GM19395 (cell line): ENCODE data around the gene TM4SF18.
A peak's percentile ranks its signal among the peaks of the same experiment; 100 is the strongest.
"Not testable (repeated sequence)": the region's sequence is repeated elsewhere in the genome, so short reads cannot be mapped to it uniquely, and the experiment has no call there.

ENCODE experiments used
- ATAC-seq: cut with Tn5 transposase; IDR thresholded peaks from one replicate; pipeline ENCODE4 v1.9.1; 2021; ENCODE audit warnings: mild to moderate bottlenecking, moderate library complexity; ENCODE audit not compliant: unreplicated experiment

The TM4SF18 gene

DNA sequence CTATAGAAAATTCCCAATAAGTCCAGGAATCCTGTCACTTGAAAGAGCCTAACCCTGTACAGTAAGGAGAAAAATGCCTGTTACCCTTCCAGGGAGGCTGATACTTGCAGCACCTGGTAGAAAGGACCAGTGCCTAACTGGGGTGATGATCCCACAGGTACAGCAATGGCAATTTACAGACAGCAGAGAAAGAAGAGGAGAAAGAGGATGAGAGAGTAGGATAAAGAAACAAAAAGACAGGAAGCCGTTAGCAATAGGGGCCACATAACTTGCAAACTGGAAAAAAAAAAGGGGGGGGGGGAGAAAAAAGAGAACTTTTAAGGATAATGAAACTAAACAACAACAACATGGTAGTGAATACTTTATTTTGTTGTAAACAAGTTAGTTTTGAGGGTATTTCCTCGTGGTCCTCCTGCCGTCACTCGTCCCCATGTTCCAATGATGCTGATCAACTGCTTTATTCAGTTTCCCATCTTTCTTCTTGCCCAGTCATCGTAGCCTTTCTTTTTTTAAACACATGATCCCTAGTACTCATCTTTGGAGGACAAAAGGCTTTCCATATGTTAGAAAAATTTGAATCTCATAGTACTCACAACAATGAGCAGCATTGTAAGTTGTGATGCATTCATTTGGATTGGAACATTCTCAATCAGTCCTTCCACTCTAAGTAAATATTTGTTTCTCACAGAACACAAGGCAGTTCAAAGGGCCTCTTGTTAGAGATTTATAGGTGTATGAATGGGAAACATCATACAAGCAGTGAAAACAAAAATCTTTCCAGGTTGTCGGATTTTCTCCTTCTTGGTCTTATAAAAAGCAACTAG, 35.5 kb upstream of the TM4SF18 start:
- no peak for ATAC-seq

- no peak for ATAC-seq
These were observed 34.8 kb upstream of the TM4SF18 start for GRCh38 chr3:149368201-149368673.

DNA sequence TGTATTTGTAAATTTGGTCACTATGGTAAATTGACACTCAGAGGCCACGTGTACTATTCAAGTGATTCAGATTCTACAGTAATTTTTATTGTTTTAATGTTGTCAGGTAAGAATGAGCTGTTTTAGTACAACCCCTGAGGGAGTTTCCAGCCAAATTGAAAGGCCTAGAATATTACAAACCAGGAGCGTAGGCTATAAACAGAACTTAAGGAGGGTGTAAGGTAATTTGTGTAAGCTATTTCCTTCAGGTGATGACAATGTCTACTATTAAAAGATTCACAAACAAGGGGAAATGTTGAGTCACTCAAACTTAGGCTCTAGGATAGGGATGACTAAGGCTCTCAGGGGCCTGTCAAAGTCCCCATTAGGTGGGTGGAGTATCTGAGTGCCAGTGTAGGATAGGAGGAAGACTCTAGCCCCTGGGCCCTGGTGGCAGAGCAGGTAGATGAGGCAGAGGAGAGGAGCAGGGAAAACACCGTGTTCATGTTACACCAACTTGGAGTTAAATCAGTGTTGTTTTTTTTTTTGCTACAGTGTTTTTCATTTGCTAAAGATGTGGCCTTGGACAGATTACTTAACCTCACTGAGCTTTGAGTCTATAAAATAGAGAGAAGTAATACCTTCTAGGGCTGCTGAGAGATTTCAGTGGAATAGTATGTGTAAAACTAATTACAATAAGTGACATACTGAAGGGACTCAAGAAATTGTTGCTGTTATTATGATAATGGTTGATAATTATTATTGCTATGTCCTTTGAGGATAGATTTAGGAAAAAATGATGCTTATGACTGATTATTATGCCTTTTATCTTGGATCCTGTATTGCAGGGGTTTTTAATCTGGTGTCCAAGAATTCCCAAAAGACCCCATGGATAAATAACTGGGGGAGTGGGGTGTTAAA, 33.8 kb upstream of the TM4SF18 start:
- no peak for ATAC-seq

GRCh38 chr3:149366031-149366430, 32.6 kb upstream of the TM4SF18 start:
- ATAC-seq, result no peak

GRCh38 chr3:149364624-149365023, 31.2 kb upstream of the TM4SF18 start:
- no peak for ATAC-seq

DNA sequence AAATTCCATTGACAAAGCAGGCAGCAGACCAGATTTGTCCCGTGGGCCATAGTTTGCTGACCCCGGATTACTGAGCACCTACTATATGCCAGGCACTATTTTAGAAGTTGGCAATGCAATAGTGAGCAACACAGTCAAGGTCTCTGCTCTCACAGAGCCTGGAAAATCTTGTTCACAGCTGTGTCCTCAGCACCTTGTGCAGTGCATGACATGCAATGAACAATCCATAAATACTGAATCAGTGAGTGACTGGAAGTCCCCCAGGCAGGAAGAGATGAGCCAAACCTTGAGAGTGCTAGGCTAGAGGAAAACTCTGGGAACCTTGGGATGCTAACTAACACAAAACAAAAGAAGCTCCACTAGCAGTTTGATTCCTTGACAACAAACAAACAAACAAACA, 29.6 kb upstream of the TM4SF18 start:
- ATAC-seq, result no peak

DNA sequence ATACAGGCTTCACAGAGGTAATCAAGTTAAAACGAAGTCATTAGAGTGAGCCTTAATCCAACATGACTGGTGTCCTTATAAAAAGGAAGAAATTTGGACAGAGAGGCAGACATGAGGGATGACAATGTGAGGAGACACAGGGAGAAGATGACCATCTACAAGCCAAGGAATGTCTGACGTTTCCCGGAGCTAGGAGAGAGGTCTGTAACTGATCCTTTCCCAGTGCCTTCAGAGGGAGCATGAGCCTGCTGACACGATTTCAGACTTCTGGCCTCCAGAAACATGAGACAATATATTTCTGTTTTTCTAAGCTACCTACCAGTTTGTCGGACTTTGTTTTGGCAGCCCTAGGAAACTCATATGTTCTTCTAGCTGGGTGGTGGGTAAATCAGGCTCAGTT, 28.9 kb upstream of the TM4SF18 start:
- no peak for ATAC-seq

DNA sequence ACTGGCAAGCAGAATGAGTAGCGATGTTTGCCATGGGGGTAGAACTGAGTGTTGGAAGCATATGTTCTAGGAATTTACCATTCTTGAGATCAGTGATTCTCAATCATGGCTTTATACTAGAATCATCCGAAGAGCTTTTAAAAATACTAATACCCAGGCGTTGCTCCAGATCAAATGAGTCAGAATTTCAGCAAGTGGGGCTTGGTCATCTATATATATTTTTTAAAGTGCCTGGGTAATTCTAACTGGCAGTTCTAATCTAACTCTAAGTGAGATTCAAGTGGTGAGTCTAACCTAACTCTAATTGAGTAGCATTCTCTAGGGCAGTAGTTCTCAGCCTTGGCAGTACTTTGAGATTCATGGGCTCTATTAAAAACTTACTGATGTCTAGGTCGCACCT, 23.2 kb upstream of the TM4SF18 start:
- ATAC-seq, result no peak

GRCh38 chr3:149356044-149356592, 22.7 kb upstream of the TM4SF18 start:
- no peak for ATAC-seq

- no peak for ATAC-seq
These were observed 20.2 kb upstream of the TM4SF18 start for GRCh38 chr3:149353581-149354184.

DNA sequence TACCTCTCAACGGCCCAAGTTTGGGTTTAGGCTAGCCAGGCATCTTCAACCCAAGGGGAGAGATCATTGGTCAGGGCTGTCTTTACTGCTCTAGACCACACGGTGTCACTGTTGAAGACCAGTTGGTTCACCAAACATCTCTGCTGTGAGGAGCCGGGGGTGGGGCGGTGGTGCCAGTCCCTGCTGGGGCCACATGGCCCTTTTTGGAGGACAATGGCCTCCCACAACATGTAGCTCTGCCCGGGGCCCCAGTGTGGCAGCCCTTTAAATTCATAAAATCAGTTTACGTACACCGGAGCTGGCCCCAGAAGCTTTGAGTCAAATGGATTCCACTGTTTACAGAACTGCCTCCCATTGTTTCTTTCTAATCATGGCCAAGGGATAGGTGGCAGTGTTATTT, 19.1 kb upstream of the TM4SF18 start:
- peak; percentile 92 for ATAC-seq

DNA sequence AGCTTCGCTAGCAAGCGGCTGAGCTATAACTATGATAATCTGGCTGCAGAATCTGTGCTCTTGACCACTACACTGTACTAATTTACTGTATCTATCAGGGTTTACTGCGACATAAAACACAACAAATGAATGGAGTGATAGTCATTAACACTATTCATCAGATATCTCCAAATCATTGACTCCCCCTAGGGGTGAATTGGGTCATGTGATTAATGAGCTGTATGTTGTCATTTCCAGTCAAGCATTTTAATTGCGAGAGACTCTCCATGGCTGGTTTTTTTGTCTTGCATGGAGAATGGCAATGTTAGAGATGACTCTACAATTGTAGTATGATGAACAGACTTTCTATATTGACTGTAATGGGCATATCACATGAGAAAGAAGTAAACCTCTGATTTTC, 10.5 kb upstream of the TM4SF18 start:
- ATAC-seq, result no peak

DNA sequence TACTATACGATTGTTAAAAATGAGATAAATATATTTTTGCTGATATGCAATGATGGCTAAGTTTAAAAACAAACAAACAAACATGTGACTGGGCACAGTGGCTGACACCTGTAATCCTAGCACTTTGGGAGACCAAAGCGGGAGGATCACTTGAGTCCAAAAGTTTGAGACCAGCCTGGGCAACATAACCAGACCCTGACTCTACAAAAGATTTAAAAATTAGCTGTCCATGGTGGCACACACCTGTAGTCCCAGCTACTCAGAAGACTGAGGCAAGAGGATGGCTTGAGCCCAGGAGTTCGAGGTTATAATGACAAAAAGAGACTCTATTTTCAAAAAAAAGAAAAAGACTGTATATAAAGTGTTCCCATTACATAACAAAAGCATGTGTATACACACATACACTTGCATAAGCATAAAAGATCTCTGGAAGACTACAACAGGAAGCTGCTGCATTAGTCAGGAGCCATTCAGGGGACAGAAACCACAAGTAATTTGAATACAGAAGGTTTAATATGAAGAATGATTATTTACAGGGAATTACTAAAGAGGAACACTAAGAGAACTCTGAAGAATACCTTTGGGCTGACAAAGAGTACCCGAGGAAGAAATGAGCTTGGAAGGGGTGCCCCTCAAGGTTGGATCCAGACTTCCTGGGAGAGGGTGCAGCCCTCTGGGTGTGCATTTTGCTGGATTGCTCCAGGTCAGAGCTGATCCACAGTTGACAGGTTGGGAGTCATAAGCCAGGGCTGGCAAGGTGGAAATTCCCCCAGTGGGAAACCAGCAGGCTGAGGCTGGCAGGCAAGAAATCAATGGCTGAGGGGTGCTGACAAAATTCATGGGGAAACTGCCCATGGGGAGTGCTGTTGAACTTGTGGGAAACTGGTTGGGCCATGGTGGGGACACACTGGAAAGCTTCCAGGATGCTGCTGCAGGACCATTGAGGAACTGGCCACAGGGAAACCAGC, 9.3 kb upstream of the TM4SF18 start:
- no peak for ATAC-seq

DNA sequence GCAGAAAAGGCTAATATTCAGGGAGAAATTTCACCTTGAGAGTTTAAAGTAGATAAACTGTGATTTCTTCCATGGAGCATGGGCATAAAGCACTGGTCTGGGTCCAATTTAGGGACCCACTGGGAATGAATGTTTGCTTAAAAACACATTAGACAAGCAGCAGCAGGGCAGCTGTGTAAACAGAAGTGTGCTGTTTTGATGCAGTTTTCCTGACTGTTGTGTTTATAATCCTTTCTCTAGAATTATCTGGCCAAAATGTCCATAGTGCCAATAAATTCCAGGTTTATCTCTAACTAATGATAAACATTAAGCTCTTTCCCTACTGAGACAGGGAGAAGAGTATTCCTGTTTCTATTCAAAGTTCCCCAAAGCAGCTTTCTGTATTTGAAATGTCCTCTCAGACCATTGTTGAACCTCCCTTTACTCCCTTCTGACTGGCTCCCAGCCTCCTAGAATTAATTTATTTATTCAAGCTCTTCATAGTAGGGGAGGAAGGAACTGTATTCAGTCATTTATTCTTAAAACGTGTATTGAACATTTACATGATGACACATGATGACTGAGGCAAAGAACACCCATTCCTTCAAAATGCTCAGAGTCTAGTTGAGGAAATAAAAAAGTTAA, 7.0 kb upstream of the TM4SF18 start:
- ATAC-seq, result no peak

DNA sequence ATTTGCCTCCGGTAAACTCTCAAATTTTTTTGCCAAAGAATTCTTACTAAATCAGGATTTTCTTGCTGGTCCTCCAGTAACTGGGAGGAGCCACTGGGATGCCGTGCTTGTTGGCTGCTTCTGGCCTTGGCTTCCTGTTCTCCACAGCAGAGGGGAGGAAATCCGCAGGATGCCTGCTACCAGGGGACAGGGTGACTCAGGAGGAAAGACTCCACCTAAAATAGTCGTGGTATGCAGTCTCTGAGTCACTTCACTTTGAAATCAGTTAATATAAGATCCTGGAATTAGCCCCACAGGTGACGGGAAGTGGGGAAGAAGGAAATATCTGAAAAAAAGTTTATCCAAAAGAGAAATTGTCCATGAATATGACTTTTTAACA, 6.5 kb upstream of the TM4SF18 start:
- ATAC-seq, result no peak

DNA sequence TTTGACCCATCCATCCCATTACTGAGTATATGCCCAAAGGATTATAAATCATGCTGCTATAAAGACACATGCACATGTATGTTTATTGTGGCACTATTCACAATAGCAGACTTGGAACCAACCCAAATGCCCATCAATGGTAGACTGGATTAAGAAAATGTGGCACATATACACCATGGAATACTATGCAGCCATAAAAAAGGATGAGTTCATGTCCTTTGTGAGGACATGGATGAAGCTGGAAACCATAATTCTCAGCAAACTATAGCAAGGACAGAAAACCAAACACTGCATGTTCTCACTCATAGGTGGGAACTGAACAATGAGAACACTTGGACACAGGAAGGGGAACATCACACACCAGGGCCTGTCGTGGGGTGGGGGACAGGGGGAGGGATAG, 4.0 kb upstream of the TM4SF18 start:
- ATAC-seq, result not testable (repeated sequence)

GRCh38 chr3:149336925-149337324, 3.5 kb upstream of the TM4SF18 start:
- ATAC-seq, result no peak

DNA sequence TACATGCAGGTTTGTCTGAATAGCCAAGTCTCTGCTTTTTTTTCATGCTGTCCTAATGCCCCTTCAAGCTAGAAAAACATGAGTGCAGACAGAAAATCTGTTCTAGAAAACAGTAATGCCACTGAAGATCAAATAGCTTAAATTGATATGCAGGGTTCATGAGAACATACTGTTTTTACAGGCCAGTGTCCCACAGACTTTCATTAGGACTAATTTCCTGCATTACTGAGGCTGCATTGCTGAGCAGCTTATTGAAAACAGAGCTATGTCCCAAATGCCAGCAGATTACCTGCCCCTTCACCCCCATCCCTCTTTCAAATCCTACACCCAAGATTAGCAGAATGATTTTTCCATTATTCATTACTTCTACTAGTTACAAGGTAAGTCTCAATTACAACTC, 665 bp downstream of the TM4SF18 start:
- no peak for ATAC-seq

GRCh38 chr3:149332227-149332765, 1.1 kb downstream of the TM4SF18 start:
- ATAC-seq, result no peak
